GM06990 (cell line): ENCODE data around the gene PRMT9.

Experiments
- DNase-seq: peaks from one replicate; pipeline ENCODE4 v3.0.0-alpha.2; 2011; ENCODE audit not compliant: insufficient read length; ENCODE audit errors: extremely low read depth
- H3K27me3 ChIP-seq: replicated peaks from 2 replicates; pipeline ENCODE4 v1.6.0; 2011; ENCODE audit warnings: low read length; ENCODE audit not compliant: control insufficient read depth, insufficient read depth
- H3K36me3 ChIP-seq: 2 replicates; pipeline ENCODE4 v1.5.1; 2011; ENCODE audit warnings: low read length; ENCODE audit not compliant: control insufficient read depth, insufficient read depth
- H3K4me3 ChIP-seq: replicated peaks from 2 replicates; pipeline ENCODE4 v1.5.1; 2011; ENCODE audit warnings: low read depth, mild to moderate bottlenecking, control low read depth, low read length
- CTCF ChIP-seq: IDR thresholded peaks from 2 replicates; pipeline ENCODE4 v1.5.1; 2011; ENCODE audit warnings: low read length, control low read depth, mild to moderate bottlenecking, inconsistent platforms; ENCODE audit not compliant: insufficient read depth, poor library complexity, severe bottlenecking

PRMT9 gene

GRCh38 chr4:147638942-147639341, 45.0 kb downstream of the PRMT9 start:
- TF ChIP-seq CTCF, result no peak
- no peak for DNase-seq
- H3K36me3 ChIP-seq, result no peaks in the 10 kb centered on the region; the same call in 1 of the 2 replicates

GRCh38 chr4:147638365-147638764, 45.6 kb downstream of the PRMT9 start:
- DNase-seq, result no peak
- Histone ChIP-seq H3K36me3 (no peaks in the 10 kb centered on the region; the same call in 1 of the 2 replicates), H3K4me3 (no peak overlapping the region), H3K27me3 (no peaks in the 10 kb centered on the region)
- TF ChIP-seq CTCF, result no peak

More at GRCh38 chr4:147638942-147639341, 45.0 kb downstream of the PRMT9 start:
- Histone ChIP-seq H3K27me3 (no peaks in the 10 kb centered on the region), H3K4me3 (no peak overlapping the region)

GRCh38 chr4:147635348-147635747, 48.6 kb downstream of the PRMT9 start:
- no peak overlapping the region for H3K4me3 ChIP-seq
- TF ChIP-seq CTCF, result no peak
- peaks cover 1% of the 10 kb centered on the region for H3K36me3 ChIP-seq
- no peaks in the 10 kb centered on the region for H3K27me3 ChIP-seq
- no peak for DNase-seq

- TF ChIP-seq CTCF, result no peak
- DNase-seq, result no peak
- Histone ChIP-seq H3K36me3 (peaks cover 1% of the 10 kb centered on the region), H3K27me3 (no peaks in the 10 kb centered on the region), H3K4me3 (no peak overlapping the region)
These were observed 50.3 kb downstream of the PRMT9 start for GRCh38 chr4:147633643-147634042.

GRCh38 chr4:147633113-147633512, 50.9 kb downstream of the PRMT9 start:
- peaks cover 1% of the 10 kb centered on the region for H3K36me3 ChIP-seq
- H3K27me3 ChIP-seq, result no peaks in the 10 kb centered on the region
- TF ChIP-seq CTCF, result no peak

More at GRCh38 chr4:147633113-147633512, 50.9 kb downstream of the PRMT9 start:
- no peak overlapping the region for H3K4me3 ChIP-seq
- no peak for DNase-seq
